HG03439 (cell line): ENCODE results near the gene GLCCI1.
"Not testable (repeated sequence)": the region's sequence is repeated elsewhere in the genome, so short reads cannot be mapped to it uniquely, and the experiment has no call there.

Experiments used
- ATAC-seq: cut with Tn5 transposase; IDR thresholded peaks from one replicate; pipeline ENCODE4 v1.9.1; 2021; ENCODE audit warnings: mild to moderate bottlenecking, moderate library complexity; ENCODE audit not compliant: unreplicated experiment

The GLCCI1 gene

DNA sequence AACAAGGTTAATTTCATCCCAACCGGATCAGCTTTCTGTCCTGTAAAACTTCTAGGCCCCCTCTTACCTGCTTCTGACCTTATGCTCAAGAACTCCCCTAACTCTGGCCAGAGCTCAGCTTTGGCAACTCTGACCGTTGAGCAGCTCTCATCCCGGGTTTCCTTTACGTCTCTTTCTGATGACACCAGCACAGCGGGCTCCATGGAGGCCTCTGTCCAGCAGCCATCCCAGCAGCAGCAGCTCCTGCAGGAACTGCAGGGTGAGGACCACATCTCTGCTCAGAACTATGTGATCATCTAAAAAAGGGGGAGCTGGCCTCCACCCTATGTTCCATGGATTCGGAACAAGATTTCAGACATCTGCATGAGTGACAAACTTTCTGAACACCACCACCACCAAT, 117.6 kb downstream of the GLCCI1 start:
- ATAC-seq = no peak

DNA sequence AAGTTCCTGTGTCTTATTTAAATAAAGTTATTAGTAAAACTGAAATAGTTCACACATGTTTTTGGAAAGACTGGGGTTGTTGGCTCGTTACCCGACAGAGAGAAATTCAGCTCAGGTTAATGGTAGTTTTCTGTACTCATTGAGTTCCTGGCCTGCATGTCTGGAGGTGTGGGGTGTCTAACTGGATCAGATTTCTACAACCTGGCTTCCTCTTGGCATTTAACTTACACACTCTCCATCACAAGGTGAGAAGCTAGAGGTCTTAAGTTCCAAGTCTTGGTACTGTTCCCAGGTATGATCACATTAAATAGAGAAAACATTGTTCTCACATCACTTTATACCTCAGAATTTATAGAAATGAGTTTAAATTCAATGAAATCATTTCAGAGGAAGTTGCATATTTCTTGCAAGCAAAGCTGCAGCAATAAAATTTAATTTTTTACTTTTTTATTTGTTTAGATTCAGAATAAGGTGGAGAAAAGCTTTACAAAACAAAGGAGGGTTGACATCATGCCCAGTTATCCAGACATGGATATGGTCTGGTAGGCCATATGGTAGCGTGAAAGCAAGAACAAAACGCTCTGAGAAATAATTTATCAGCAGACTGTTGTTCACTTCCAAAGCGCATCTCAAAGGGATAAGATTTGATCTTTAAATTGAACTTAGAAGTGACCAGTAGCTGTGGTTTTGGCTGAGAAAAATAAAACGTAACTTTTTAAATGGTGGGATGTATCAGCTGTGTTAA, 120.6 kb downstream of the GLCCI1 start:
- ATAC-seq = no peak

DNA sequence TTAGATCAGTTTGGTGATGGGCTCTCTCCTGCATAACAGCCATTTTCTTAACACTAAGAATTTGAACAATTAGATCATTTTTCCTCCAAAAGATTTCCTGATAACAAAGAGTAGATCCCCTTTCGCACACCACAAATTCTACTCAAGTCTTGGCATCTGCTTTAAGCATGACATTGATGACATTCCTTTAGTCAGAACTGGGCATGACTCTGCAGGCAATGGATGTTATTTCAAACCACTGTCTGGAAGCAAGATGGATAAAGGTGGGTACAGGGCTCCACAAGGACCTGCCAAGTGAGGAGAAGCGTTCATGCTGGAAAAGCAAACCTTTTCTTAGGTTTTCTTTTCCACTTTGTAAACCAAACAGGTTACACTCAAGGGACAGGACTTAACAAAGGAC, 123.5 kb downstream of the GLCCI1 start:
- no peak for ATAC-seq

DNA sequence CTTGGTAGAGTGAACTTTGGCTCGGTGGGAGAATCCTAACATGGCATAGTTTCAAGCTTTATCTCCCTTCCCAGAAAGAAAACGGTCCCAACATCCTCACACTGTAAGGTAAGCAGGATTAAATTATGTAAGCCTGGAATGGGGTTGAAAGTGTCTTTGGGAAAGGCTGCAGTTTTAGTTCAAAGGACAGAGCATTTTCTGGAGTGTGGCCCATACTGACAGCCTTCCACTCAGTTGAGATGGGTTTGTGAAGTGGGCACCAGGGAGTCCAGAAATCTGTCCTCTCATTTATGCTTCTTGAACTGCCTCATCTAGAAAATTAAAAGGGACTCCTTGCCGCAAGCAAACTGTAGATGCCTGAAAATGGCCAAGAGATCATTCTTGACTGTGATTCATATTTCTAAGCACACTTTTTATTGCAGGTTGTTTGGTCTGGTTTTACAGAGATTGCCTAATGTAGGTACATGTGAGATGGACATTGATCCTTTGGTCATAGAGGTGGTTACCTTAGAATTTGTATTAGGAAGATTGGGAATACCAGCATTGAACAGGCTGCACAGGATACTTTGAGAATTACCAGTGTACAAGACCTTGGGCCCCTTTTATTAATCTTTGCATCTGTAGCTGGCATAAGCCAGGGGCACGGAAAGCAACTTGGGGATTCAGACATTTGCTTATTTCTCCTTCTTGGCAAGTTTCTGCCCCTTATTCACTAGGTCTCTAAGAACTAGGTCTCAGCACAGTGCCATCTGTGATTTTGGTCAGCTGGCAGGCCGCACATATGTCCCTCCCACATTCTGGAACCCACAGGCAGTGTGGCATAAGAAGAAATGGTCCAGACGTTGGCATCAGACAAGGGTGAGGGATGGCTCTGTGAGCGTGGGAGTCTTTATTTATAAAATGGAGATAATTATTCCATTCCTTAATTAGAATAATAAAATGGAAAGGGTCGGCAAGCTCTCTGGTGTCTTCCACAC, 125.9 kb downstream of the GLCCI1 start:
- no peak for ATAC-seq

DNA sequence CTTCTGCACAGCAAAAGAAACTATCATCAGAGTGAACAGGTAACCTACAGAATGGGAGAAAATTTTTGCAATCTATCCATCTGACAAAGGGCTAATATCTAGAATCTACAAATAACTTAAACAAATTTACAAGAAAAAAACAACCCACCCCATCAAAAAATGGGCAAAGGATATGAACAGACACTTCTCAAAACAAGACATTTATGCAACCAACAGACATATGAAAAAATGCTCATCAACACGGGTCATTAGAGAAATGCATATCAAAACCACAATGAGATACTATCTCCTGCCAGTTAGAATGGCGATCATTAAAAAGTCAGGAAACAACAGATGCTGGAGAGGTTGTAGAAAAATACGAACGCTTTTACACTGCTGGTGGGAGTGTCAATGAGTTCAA, 132.7 kb downstream of the GLCCI1 start:
- ATAC-seq = not testable (repeated sequence)

DNA sequence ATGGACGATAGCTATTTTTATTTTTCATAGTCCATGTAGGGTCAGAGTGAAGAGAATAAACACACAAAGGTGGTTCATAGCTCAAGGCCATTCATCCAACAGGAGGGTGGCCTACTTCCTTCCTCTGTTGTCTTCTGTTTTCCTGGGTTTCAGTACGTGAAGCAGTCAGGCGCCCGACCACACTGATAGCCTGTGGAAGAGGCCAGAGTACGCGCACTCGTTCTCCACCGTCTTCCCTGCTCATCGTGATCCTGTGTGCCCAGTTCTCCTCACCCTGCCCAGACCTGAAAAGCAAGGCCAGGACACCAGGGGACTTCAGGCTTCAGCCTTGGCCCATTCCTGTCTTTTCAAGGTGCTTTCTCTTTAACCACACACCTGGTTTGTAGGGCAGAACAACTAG, 134.7 kb downstream of the GLCCI1 start:
- no peak for ATAC-seq

DNA sequence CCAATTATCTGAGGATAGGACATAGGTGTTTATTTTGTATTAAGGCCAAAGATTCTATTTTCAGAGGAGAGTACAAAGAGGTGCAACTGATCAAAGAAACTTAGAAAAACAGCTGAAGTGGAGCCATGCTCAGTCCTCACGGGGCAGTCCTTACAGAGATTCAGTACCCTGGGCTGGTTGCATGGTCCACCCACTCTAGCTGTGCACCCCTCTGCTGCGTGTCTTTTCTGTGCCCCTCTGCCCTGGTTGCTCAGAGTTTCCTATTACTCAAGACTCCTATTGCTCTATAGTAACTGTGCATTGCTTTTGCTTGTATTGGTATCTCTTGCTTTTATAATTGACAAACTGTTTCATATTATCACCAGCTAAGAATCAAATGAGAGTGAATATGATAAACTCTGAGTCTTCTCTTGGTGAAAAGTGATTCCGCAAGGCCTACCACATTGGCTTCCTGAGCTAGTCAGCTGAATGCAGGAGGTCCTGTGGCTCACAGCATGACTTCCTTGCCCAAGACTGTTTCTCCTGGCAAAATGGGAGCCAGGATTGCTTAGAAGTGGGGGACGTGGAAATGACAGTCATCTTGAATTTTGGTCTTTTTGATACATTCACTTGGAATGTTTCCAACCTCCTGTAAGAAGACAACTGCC, 137.0 kb downstream of the GLCCI1 start:
- no peak for ATAC-seq

DNA sequence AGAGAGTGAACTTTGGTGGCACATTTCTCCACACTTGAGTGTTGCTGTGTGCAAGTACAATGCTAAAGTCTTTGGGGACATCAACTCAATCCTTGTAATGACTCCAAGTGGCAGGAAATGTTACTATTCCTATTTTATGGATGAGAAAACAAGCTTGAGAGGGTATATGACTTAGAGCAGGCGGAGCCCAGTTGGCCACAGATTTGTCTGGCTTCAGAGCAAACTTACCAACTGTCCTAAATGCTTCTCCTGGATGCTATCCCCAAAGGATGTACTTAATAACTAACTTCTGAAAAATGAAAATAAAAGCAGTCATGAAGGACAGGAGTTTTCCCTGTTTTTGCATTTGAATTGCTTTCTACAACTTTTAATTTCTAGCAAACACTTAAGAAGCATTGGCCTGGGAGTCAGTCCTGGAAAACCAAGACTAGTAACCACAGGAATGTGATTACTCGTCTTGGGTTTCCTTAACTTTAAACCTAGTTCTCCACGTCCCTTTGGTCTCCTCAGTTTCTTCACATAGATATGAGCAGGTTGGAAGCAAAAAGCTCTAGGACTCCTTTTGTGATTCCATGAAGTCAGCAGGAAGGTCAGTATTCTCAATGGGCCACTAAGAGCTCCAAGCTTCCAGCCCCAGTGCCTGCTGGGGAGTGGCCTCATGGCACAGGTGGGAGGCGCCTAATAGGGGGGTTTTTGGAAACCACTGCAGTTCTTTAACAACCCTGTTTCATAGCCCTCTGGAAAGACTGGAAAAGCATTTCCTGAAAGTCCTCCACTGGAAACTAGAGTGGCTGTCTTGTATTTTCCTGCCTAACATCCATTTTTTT, 140.8 kb downstream of the GLCCI1 start:
- ATAC-seq = no peak

DNA sequence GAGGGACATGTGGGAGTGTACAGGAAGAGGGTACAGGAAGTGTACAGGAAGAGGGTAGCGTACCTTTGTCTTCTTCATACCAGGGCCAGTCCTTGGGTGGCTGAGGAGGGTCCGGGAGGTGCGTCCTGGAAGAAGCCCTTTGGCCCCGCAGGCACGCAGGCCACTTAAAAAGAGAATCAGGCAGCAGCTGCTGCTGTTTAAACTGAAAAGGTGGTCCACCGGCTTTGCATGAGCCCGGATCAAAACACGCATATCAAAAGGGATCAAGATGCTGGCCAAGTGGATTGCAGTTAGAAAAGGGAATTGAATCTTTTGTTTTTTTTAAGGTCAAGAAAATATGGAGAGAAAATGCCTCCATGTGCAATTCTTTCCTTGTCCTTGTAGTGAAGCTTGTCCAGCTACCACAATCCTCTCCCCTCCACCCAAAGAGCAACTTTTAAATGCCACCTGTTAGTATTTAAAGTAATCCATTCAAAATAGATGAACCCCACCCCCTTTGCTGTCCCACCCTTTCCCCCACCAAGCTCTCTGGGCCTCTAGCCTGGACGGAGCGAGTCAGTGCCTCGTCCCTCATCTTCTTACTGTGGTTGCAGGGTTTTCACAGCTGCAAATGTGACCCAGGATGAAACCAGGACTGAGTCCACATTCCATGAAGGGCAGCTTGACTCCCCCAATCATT, 142.8 kb downstream of the GLCCI1 start:
- no peak for ATAC-seq

DNA sequence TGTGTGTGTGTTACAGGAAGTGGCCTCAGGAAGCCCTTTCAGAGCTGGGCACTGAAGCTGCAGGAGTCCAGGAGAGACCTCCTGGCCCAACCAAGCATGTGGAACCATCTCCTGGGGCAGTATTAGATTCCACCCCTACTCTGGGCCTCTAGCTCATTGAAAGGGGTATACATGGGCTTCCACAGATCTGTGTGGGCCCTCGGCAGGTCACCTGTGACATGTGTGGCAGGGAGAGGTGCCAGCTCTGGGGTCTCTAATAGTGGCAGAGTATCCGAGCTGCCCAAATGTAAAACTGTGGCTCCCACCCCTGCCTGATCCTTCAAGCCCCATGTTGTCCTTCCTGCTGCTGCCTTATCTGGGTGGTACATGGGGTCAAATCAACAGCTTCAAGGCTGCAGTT, 144.1 kb downstream of the GLCCI1 start:
- ATAC-seq = no peak

DNA sequence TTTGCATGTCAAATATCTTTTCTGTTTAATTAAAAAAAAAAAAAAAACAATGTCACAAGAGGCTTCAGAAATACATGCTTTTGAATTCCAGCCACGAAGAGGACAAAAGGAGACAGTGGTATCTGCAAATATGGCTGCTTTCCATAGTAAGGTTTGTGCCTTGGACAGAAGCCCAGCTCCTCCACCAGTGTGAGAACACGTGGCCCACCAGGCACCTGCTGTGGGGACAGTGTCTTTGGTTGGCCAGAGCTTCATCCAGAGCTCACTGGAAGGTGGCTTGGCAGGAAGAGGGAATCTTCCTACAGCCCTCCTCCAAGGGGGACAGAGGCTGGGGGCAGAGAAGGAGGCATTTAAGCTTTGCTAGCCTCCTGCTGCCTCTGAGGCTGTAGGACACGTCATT, 144.6 kb downstream of the GLCCI1 start:
- no peak for ATAC-seq

DNA sequence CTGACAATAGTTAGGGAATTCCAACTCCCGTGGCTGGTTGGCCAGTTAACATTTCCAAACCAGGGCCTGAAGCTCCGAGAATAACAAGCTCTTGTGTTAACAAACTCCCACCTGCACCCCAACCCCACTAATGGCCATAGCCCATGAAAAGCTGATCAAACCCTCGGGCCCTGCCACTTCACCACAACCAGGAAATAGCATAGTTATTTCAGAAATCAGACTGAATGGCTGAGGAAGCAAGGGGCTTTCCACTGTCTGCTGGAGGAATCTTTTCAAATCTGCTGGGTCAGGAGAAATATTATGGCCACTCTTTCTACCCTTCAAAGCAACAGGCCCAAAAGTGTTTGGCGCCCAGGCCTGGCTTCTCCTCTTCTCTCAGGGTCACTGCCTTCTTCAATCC, 145.6 kb downstream of the GLCCI1 start:
- no peak for ATAC-seq

DNA sequence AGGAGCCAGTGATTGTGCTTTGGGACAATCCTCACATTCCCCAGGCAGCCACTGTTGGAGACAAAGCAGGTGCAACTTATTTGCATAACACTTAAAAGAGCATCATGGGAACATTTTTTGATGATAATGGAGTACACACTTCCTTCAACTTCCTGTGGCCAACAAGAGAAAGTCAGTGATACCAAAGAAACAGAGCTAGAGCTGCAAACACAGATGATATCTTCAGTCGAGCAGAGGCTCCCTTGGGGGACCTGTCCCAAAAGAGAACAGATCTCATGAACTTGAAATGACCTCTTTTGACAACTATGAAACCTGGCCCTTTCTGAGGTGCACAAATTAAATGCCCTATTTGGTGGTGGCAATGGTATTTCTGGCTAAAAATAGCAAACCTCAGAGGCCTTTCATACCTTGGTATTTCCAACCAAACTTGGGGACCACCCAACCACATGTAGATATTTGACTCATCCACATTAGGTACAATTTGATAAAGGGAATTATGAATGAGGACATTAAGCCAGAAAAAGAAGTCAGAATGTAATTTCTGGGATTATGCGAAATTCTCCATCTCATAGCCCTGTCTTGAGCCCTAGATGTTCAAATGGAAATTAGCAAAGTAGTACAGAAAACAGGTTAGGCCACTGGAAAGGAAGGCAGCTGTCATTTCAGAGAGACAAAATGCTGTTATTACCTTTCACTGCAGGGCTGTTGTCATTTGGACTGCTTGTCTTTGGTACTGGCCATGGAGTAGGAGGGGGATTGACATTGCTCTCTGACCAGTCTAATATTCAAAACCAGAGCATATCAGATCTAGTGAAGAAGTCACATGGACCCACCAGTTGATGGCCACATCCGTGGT, 147.2 kb downstream of the GLCCI1 start:
- peak; percentile 91 for ATAC-seq

DNA sequence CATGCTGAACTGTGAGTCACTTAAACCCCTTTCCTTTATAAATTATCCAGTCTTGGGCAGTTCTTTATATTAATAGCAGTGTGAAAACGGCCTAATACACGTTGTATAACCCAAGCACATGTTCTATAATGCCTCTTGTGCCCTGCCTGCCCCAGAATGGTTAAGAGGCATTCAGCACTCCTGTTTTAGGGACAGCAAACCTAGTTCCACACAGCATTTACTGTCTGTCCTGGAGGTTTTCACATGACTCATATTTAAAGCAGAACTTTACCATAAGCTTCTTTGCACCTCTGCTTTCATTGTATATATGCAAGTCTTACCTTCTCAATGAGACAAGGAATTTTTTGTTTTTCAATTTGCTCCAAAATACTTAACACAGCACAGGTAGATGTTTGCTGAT, 148.6 kb downstream of the GLCCI1 start:
- ATAC-seq = no peak

DNA sequence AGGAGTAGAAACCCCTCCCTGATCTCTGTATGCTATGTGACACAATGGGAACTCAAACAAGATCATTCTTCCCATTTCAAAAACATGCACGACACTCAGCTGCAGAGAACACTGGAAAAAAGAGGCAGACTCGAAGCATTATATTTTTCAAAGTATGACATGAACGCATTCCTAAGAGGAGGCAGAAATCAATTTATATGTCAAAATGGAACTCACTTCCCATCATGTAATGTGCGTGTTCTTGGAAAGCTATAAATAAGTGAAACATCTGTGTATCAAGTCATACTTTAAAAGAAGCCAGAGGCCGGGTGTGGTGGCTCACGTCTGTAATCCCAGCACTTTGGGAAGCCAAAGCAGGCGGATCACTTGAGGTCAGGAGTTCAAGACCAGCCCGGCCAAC, 150.7 kb downstream of the GLCCI1 start:
- ATAC-seq = no peak

DNA sequence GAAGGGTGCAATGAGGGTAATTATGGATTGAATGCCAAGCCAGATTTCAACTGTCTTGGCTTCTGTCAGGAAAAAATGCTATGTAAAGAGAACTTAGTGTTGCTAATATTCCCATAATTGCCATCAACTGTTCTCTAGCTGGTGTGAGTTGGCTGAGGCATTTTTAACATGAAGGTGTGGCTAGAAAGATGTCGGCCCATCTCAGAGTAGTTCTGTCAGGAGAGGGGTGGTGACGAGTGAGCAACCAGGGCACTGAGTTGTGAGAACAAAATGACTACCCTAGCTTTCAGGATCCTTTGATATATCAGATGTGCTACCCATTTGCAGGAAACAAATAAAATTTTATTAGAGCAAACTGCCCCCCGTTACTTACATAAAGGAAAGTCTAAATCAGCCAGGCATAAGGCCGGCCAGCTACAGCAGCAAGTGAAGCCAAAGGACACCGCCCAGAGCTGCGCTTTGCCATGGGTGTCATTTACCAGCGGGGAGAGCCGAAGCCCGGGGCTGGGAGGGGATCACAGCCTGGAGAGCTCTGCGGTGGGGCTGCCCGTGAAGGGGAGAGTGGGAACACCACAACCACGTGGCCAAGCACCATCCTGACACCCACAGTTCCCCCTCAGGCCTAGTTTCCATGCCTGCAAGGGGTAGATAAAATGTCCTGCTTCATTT, 151.9 kb downstream of the GLCCI1 start:
- no peak for ATAC-seq

DNA sequence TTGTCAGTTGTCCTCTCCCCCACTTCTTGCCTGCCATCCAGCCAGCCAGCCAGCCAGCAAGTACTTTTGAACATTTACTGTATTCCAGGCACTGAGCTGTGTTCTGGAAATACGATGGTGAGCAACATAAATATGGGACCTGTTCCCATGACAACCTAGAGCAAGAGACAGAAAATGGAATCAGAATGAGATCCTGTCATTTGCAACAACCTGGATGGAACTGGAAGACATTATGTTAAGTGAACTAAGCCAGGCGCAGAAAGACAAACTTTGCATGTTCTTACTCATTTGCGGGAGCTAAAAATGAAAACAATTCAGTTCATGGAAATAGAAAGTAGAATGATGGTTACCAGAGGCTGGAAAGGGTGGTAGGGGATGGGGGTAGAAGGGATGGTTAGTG, 152.6 kb downstream of the GLCCI1 start:
- ATAC-seq = no peak

DNA sequence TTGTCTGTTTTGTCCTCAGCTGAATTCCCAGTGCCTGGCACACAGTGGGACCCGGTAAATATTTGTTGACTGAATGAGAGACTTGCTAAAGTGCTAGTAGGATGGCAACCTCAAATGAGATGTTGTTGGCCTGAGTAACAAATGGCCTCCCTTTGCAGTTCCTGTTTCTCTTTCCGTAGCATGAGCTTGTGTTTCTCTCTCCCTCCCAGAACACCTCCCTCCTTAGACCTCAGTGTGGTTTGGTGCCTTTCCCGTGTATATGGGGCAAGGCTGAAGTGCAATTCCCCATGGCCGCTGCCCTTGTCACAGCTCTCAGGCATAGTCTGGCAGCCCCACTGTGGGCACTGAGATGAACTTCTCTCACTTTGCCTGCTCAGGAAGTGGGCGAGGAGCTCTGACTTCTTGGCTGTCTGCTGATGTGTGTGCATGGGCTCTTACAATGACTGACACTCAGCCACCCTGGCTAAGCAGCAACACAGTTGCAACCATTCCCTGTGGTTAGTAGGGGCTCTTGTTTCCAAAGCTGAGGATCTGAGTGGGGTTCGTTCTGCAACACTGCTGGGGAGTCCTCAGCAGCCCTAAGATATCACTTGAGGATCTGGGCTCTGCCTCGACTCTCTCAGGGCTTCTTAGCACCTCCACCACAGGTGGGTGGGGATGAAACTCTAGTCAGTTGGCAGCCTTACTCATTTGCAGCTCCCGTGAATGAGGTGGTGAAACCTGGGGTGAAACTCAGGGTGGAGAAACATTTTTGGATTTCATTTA, 157.3 kb downstream of the GLCCI1 start:
- ATAC-seq = peak; percentile 67
